ENCODE data around the gene PLCH2. TPM values are rescaled to one million over a fixed set of nuclear protein-coding genes. Genes with fewer than 3 reads are reported as not detected.
A peak's percentile ranks its signal among the peaks of the same experiment; 100 is the strongest.
"Not testable (repeated sequence)": the region's sequence is repeated elsewhere in the genome, so short reads cannot be mapped to it uniquely, and the experiment has no call there.

PLCH2 gene
- total and polyA plus RNA-seq, 11 donors, result 0.04 to 1.0 (median 0.35) TPM; not detected in 4

GRCh38 chr1:2547210-2548067 is 71.3 kb downstream of the PLCH2 start:
- no peaks in the 10 kb centered on the region for H3K36me3 ChIP-seq
- H3K27ac ChIP-seq, result peak overlapping the region; percentile 87 to 99 (median 96)
- no peaks in the 10 kb centered on the region for H3K27me3 ChIP-seq
- DNase-seq, result peak in 1 of 5 donors; percentile 48
- H3K4me1 ChIP-seq, result peaks cover 19 to 73% (median 56%) of the 10 kb centered on the region in 12 donors
- no peak for ATAC-seq
- TF ChIP-seq POLR2A (IDR thresholded peaks at IDR 0.05) (no peak), CTCF (IDR thresholded peaks at IDR 0.05) (no peak)
- peak overlapping the region in 11 of 12 donors; percentile 31 to 86 (median 58) for H3K4me3 ChIP-seq
- WGBS, 4 donors, result 17 to 23% (median 21%) methylated on average over 11 to 27 of the region's 27 CpGs
- intact Hi-C loops (cut with DNase I), result loop anchor here (1.0 to 10.0 kb wide), 13 partner anchors 17 to 363 kb away; partner anchors contain the start of genes FAAP20 (in 2 of the 10), PRXL2B (in 2 of the 10), HES5 (in 1 of the 10) and PANK4 (in 1 of the 10)
- H3K9me3 ChIP-seq, result no peaks in the 10 kb centered on the region

- ATAC-seq (peak; percentile 23 to 55 (median 45)), DNase-seq (peak; percentile 80 to 91 (median 85))
- TF ChIP-seq POLR2A (IDR thresholded peaks at IDR 0.05), result no peak
- peak in 11 of 12 donors; percentile 90 to 98 (median 95) for TF ChIP-seq CTCF (IDR thresholded peaks at IDR 0.05)
- Histone ChIP-seq H3K4me3 (peak overlapping the region in 11 of 12 donors; percentile 30 to 86 (median 58)), H3K27ac (peak overlapping the region; percentile 87 to 99 (median 96)), H3K9me3 (no peaks in the 10 kb centered on the region), H3K36me3 (no peaks in the 10 kb centered on the region), H3K27me3 (no peaks in the 10 kb centered on the region), H3K4me1 (peaks cover 19 to 69% (median 56%) of the 10 kb centered on the region in 12 donors)
- 8 to 19% (median 16%) methylated on average over 16 to 17 of the region's 17 CpGs for WGBS, 4 donors
- intact Hi-C loops (cut with DNase I), result loop anchor here (1.0 to 10.0 kb wide), 11 partner anchors 22 to 363 kb away; partner anchors contain the start of genes FAAP20 (in 2 of the 10), PRXL2B (in 2 of the 10), PANK4 (in 1 of the 10) and PEX10 (in 1 of the 10)
These were observed 72.0 kb downstream of the PLCH2 start for GRCh38 chr1:2548068-2548589.

GRCh38 chr1:2549367-2550029 is 73.4 kb downstream of the PLCH2 start:
- intact Hi-C loops (cut with DNase I), result loop anchor here in 8 of 10 donors (2.0 to 10.0 kb wide), 9 partner anchors 37 to 365 kb away; partner anchors contain the start of genes FAAP20 (in 2 of the 8), PRXL2B (in 2 of the 8) and PEX10 (in 1 of the 8)
- not testable (repeated sequence) for H3K9me3 ChIP-seq, ATAC-seq, H3K36me3 ChIP-seq, DNase-seq, H3K27me3 ChIP-seq
- WGBS, 4 donors, result 61 to 72% (median 68%) methylated on average over 16 to 26 of the region's 28 CpGs
- H3K27ac ChIP-seq, result peak overlapping the region; percentile 87 to 99 (median 96)
- H3K4me3 ChIP-seq, result peak overlapping the region; percentile 0 to 86 (median 58)
- H3K4me1 ChIP-seq, result peaks cover 15 to 58% (median 46%) of the 10 kb centered on the region in 12 donors

GRCh38 chr1:2550309-2550861 is 74.3 kb downstream of the PLCH2 start:
- intact Hi-C loops (cut with DNase I); H3K27me3 ChIP-seq; H3K36me3 ChIP-seq; H3K9me3 ChIP-seq; DNase-seq: not testable (repeated sequence)
- Histone ChIP-seq H3K27ac (peak overlapping the region; percentile 49 to 99 (median 80)), H3K4me1 (peaks cover 12 to 58% (median 46%) of the 10 kb centered on the region in 12 donors), H3K4me3 (peak overlapping the region in 11 of 12 donors; percentile 29 to 66 (median 53))
- peak in 3 of 4 donors; percentile 10 to 52 (median 23) for ATAC-seq
- WGBS, 4 donors, result 42 to 63% (median 51%) methylated on average over 7 to 12 of the region's 12 CpGs
